ENCODE data around the gene CD22. TPM values are rescaled to one million over a fixed set of nuclear protein-coding genes. Genes with fewer than 3 reads are reported as not detected.
"Not testable (repeated sequence)": the region's sequence is repeated elsewhere in the genome, so short reads cannot be mapped to it uniquely, and the experiment has no call there.

CD22 gene
- 1 to 10 TPM; 1.3 to 5.8 (median 2.7) TPM for total RNA-seq

- no peak for TF ChIP-seq CTCF (IDR thresholded peaks at IDR 0.05)
- ATAC-seq (ENCODE audit: low FRiP score) (no peak), DNase-seq (ENCODE audit: low spot score) (no peak)
Measured at GRCh38 chr19:35328851-35329285, at the start of gene CD22. TSS of gene CD22 (plus strand) at chr19:35329187. CDS start at chr19:35332041, 2,854 bp downstream.

- no peak for TF ChIP-seq CTCF (IDR thresholded peaks at IDR 0.05)
- ATAC-seq (ENCODE audit: low FRiP score) (no peak), DNase-seq (ENCODE audit: low spot score) (no peak)
Measured at GRCh38 chr19:35279374-35279773, 49.6 kb upstream of the CD22 start.

- DNase-seq (ENCODE audit: low spot score), result no peak
- no peak for TF ChIP-seq CTCF (IDR thresholded peaks at IDR 0.05)
- no peak for ATAC-seq (ENCODE audit: low FRiP score)
Measured at GRCh38 chr19:35279985-35280821, 48.8 kb upstream of the CD22 start.

GRCh38 chr19:35281303-35281702 lies 47.7 kb upstream of the CD22 start:
- ATAC-seq (ENCODE audit: low FRiP score), result no peak
- DNase-seq (ENCODE audit: low spot score), result no peak
- no peak for TF ChIP-seq CTCF (IDR thresholded peaks at IDR 0.05)

- TF ChIP-seq CTCF (IDR thresholded peaks at IDR 0.05), result no peak
- DNase-seq (ENCODE audit: low spot score) (no peak), ATAC-seq (ENCODE audit: low FRiP score) (no peak)
Measured at GRCh38 chr19:35284153-35285094, 44.6 kb upstream of the CD22 start.

- DNase-seq (ENCODE audit: low spot score), result no peak
- TF ChIP-seq CTCF (IDR thresholded peaks at IDR 0.05), result no peak
- no peak for ATAC-seq (ENCODE audit: low FRiP score)
Measured at GRCh38 chr19:35285095-35285449, 43.9 kb upstream of the CD22 start.

GRCh38 chr19:35285465-35285864 lies 43.5 kb upstream of the CD22 start:
- ATAC-seq (ENCODE audit: low FRiP score); DNase-seq (ENCODE audit: low spot score): not testable (repeated sequence)

GRCh38 chr19:35286101-35286500 lies 42.9 kb upstream of the CD22 start:
- not testable (repeated sequence) for ATAC-seq (ENCODE audit: low FRiP score); DNase-seq (ENCODE audit: low spot score)
